Muscle of arm (tissue), 12 donors: ENCODE results near the gene OASL. TPM values are rescaled to one million over a fixed set of nuclear protein-coding genes. Genes with fewer than 3 reads are reported as not detected.

Experiments used
- DNase-seq: peaks from one replicate; pipeline ENCODE4 v3.0.0-alpha.2; 2013
- polyA plus RNA-seq, 12 donors: library from polyadenylated mRNA; unstranded; fragments of 120-200 nt; gene quantifications; one replicate each; pipeline ENCODE4 v1.2.1, GENCODE V29; 2013; ENCODE audit not compliant: insufficient read length in 12 of 12

OASL gene
- polyA plus RNA-seq, 12 donors: 0.11 to 0.20 (median 0.17) TPM; not detected in 8

DNA sequence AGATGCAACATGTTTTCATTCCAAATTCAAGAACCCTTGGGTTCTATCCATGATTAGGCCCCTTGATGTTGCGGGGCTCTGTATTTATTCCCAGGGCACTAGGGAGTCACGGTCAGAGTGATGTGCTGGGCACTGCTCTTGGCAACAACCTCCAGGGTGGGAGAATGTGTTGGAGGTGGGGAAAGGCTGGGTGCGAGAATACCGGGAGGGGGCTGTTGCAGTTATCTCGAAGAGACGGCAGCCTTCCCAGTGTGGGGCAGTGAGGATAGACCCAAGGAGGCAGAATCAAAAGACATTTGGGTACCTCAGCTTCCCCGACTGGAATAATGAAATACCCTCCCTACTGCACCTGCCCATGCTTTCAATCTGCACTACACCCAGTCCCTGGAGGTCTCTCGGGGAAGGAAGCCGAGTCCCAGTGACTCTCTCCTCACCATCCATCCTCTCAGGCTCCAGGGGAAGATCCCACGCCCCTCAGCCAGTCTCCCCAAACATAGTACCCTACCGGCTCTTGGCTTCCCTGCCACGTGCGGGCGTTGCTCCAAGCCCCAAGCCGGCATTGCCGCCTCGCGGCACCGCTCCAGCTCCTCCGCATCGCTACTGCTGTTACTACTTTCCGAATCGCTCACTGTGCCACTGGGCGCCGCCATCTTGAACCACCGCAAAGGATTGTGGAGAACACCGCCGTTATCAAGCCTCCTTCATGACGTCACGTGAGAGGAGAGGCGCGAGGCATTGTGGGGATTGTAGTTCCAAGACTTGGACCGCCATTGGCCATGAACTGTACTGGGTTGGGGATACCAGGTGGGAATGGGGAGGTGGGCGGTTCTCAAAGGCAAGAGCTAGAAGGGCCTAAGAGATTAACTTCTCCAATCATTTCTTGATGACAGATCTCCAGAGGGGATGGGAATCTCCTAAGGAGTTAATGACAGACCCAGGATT lies 22.9 kb downstream of the OASL start, which contains the start of gene C12orf43:
C12orf43 (minus strand) TSS at position 663 of the 942 bp plus-strand sequence; CDS start at position 650, 13 bp downstream.
- DNase-seq: peak; percentile 91

DNA sequence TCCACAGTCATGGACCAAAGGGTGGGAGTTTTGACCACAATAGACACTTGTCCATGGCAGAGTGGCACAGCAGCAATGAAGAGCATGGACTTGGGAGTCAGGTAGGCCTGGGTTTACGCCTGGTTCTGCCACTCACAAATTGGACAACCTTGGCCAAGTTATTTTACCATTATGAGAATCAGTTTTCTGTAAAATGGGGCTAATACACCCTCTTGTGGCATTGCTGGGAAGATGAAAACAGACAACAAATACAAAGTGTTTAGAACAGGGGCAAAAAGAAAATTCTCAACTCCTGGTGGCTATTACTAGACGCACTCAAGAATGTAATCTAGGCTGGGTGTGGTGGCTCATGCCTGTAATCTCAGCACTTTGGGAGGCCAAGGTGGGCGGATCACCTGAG lies 25.3 kb downstream of the OASL start:
- DNase-seq: no peak

GRCh38 chr12:121011820-121012219 lies 27.2 kb downstream of the OASL start:
- DNase-seq: no peak

GRCh38 chr12:121010860-121011259 lies 28.2 kb downstream of the OASL start:
- DNase-seq: no peak

DNA sequence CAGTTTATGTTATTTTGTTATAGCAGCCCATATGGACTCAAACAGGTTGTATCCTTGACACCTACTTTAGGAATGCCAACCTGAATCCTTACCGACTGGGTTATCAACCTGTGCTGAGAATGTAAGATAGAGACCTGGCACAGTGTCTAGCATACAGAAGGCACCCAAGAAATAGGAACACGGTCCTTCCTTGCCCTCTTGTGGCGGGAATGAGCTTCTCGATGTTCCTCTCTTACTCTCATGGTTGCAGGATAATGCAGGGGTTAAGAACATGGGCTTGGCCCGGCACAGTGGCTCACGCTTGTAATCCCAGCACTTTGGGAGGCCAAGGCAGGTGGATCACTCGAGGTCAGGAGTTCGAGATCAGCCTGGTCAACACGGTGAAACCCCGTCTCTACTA lies 29.3 kb downstream of the OASL start:
- no peak for DNase-seq

- no peak for DNase-seq
These were observed 30.5 kb downstream of the OASL start for GRCh38 chr12:121008347-121009098.

- DNase-seq: no peak
These were observed 33.7 kb downstream of the OASL start for GRCh38 chr12:121005346-121005815.

DNA sequence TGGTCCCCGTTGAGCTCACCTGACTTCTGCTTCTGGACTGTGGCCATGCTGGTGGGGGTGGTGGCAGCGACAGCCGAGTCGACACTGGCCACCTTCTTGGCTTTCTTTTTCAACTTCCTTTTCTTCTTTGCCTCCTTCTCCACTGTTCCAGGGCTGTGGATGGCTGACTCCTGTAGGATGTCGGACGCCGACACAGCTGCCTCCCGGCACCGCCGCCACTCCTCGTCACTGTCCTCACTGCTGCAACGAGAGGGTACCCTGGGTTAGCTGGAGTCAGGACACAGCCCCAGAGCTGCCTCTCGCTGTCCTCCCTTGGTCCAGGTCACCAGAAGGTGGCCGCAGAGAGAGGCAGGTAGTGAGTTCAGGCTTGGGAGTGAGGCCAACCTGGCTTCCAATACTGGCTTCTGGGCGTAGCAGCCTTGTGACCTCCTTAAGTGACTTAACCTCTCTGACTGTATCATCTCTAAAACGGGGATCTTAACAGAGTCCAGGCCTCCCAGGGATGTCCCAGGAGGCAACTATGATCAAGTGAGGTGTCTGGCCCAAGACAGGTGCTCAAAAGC lies 34.7 kb downstream of the OASL start:
- DNase-seq: no peak

- DNase-seq: no peak
These were observed 35.4 kb downstream of the OASL start for GRCh38 chr12:121003650-121004049.

DNA sequence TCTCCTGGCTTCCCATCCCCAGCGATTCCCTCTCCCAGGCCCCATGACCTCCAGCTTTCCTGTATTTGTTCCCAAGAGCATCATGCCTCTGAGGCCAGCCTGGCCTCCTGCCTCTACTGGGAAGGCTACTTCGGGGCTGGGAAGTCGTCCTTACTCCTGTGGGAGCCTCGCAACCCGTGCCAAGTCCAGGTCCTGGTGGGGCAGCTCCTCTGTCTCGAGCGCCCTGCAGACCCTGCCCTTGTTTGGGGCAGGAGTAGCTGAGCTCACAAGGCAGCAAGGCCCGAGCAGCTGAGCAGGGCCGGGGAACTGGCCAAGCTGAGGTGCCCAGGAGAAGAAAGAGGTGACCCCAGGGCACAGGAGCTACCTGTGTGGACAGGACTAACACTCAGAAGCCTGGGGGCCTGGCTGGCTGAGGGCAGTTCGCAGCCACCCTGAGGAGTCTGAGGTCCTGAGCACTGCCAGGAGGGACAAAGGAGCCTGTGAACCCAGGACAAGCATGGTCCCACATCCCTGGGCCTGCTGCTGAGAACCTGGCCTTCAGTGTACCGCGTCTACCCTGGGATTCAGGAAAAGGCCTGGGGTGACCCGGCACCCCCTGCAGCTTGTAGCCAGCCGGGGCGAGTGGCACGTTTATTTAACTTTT lies 37.1 kb downstream of the OASL start:
- DNase-seq: no peak

GRCh38 chr12:121001060-121001459 lies 38.0 kb downstream of the OASL start:
- no peak for DNase-seq

DNA sequence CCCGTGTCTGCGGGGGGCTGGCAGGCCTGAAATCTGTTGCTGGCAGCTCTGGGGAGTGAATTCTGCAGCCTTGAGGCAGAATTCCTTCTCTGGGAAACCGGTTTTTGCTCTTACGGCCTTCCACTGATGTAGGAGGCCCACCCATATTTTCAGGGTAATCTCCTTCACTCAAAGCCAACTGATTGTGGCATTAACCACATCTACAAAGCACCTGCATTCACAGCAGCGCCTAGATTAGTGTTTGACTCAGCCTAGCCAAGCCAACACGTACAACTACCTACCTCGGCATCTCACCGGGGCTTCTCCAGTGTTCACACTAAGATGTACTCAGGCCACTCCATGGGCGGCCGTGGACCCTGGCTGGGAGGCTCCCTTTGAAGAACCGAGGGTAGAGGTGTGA lies 38.5 kb downstream of the OASL start:
- DNase-seq: no peak

GRCh38 chr12:120999191-121000120 lies 39.6 kb downstream of the OASL start:
- DNase-seq: no peak

GRCh38 chr12:120998435-120998834 lies 40.6 kb downstream of the OASL start:
- DNase-seq: no peak

DNA sequence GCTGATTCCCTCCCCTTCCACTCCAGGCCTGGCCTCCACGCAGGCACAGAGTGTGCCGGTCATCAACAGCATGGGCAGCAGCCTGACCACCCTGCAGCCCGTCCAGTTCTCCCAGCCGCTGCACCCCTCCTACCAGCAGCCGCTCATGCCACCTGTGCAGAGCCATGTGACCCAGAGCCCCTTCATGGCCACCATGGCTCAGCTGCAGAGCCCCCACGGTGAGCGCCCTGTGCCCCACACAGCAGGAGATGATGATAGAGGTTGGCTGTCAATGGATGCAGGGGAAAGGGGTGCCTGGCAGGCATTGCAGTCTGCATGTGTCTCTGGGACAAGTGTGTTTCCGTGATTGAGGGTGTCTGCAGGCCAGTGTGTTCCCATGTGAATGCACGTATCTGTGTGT lies 41.6 kb downstream of the OASL start:
- DNase-seq: no peak

DNA sequence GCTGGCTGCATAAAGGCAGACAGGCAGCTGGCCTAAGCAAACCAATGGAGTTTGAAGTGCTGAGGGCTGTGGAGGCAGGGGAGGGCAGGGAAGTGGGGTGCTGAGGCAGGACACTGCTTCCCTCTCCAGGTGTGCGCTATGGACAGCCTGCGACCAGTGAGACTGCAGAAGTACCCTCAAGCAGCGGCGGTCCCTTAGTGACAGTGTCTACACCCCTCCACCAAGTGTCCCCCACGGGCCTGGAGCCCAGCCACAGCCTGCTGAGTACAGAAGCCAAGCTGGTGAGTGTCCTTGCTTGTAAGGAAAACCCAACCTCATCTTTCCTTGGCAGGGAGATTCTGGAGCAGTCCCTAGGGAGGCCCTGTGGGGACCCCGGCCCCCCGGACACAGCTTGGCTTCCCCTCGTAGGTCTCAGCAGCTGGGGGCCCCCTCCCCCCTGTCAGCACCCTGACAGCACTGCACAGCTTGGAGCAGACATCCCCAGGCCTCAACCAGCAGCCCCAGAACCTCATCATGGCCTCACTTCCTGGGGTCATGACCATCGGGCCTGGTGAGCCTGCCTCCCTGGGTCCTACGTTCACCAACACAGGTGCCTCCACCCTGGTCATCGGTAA lies 42.8 kb downstream of the OASL start:
- no peak for DNase-seq

- no peak for DNase-seq
These were observed 44.3 kb downstream of the OASL start for GRCh38 chr12:120994589-120995337.

GRCh38 chr12:120994059-120994458 lies 45.0 kb downstream of the OASL start:
- DNase-seq: no peak

DNA sequence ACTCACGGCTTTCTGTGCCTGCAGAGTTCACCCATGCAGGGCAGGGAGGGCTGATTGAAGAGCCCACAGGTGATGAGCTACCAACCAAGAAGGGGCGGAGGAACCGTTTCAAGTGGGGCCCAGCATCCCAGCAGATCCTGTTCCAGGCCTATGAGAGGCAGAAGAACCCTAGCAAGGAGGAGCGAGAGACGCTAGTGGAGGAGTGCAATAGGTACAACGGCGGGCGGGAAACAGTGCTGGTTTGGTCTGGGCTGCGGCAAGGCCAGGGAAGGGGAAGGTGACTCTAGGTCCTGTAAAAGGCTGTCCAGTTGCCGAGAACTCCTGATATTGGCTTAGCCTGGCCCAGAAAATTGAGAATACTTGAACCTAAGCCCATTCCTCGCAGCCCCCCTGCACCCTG lies 45.5 kb downstream of the OASL start:
- DNase-seq: no peak
